PC-3 (cell line): ENCODE results near the gene RPL9. TPM values are rescaled to one million over a fixed set of nuclear protein-coding genes. Genes with fewer than 3 reads are reported as not detected.

Experiments
- ATAC-seq: fragments of 200-7000 bp; cut with Tn5 transposase; 2 replicates; pipeline ENCODE4 v1.9.1; 2020; ENCODE audit warnings: mild to moderate bottlenecking, moderate library complexity
- BruUV-seq: library from RNA; stranded (reverse); fragments of 400-500 nt; replicated peaks from 2 replicates; lab custom pipeline; 2021; lab: Mats Ljungman, UMichigan
- CTCF ChIA-PET: fragments of 300-600 bp; sonication (Branson Sonifier 250); formaldehyde crosslinking; loops from one replicate; lab custom pipeline; 2022; ENCODE audit warnings: antibody characterized with exemption; lab: Charles Lee
- POLR2A ChIA-PET: fragments of 300-600 bp; sonication (Branson Sonifier 250); formaldehyde crosslinking; loops from one replicate; lab custom pipeline; 2022; ENCODE audit warnings: antibody characterized with exemption; ENCODE audit not compliant: unreplicated experiment; lab: Charles Lee
- DNase-seq: peaks from one replicate; pipeline ENCODE4 v3.0.0-alpha.2; 2015
- H2AFZ ChIP-seq: fragments of 300-600 bp; sonication (generic); 2 replicates; pipeline ENCODE4 v1.6.0; 2016; ENCODE audit warnings: antibody characterized with exemption, low read length
- H3F3A ChIP-seq: fragments of 300-600 bp; sonication (generic); one replicate; pipeline ENCODE4 v1.6.0; 2017; ENCODE audit warnings: antibody characterized with exemption, low read length, control low read depth, mild to moderate bottlenecking; ENCODE audit not compliant: unreplicated experiment
- H3K27ac ChIP-seq: fragments of 300-600 bp; sonication (generic); 2 replicates; pipeline ENCODE4 v1.5.1; 2016; ENCODE audit warnings: mild to moderate bottlenecking, low read length
- H3K27me3 ChIP-seq: fragments of 300-600 bp; sonication (generic); 2 replicates; pipeline ENCODE4 v1.6.1; 2016; ENCODE audit warnings: low read length, mixed read lengths
- H3K36me3 ChIP-seq: fragments of 300-600 bp; sonication (generic); 2 replicates; pipeline ENCODE4 v1.6.1; 2016; ENCODE audit warnings: low read depth, mixed run types, low read length, mixed read lengths
- H3K4me1 ChIP-seq: fragments of 300-600 bp; sonication (generic); 2 replicates; pipeline ENCODE4 v1.5.1; 2016; ENCODE audit warnings: low read length; ENCODE audit not compliant: insufficient read depth
- H3K4me2 ChIP-seq: fragments of 300-600 bp; sonication (generic); 2 replicates; pipeline ENCODE4 v1.6.0; 2016; ENCODE audit warnings: low read length
- H3K4me3 ChIP-seq: fragments of 300-600 bp; sonication (generic); 2 replicates; pipeline ENCODE4 v1.5.1; 2016; ENCODE audit warnings: mild to moderate bottlenecking, low read length, mixed read lengths
- H3K79me2 ChIP-seq: fragments of 300-600 bp; sonication (generic); 2 replicates; pipeline ENCODE4 v1.6.1; 2017; ENCODE audit warnings: low read length, mixed read lengths
- H3K9ac ChIP-seq: fragments of 300-600 bp; sonication (generic); 2 replicates; pipeline ENCODE4 v1.6.0; 2016; ENCODE audit warnings: mild to moderate bottlenecking, low read length
- H3K9me2 ChIP-seq: fragments of 300-600 bp; sonication (generic); replicated peaks from 2 replicates; pipeline ENCODE4 v1.6.1; 2016; ENCODE audit warnings: mixed run types, low read length, mixed read lengths
- H3K9me3 ChIP-seq: fragments of 300-600 bp; sonication (generic); 2 replicates; pipeline ENCODE4 v1.6.1; 2016; ENCODE audit warnings: low read length, mixed read lengths
- H4K20me1 ChIP-seq: fragments of 300-600 bp; sonication (generic); 2 replicates; pipeline ENCODE4 v1.6.1; 2016; ENCODE audit warnings: low read length, mixed read lengths
- CTCF ChIP-seq: fragments of 300-600 bp; sonication (generic); conservative IDR thresholded peaks from 2 replicates; pipeline ENCODE4 v1.5.1; 2017; ENCODE audit warnings: antibody characterized with exemption, low read depth, mild to moderate bottlenecking, low read length
- EZH2 ChIP-seq: fragments of 300-600 bp; sonication (generic); IDR thresholded peaks from one replicate; pipeline ENCODE4 v1.6.1; 2017; ENCODE audit warnings: antibody characterized with exemption, mild to moderate bottlenecking, low read length; ENCODE audit not compliant: unreplicated experiment
- EZH2phosphoT487 ChIP-seq: fragments of 300-600 bp; sonication (generic); IDR thresholded peaks from 2 replicates; pipeline ENCODE4 v1.6.1; 2018; ENCODE audit warnings: mild to moderate bottlenecking, antibody characterized with exemption, low read length, borderline replicate concordance
- intact Hi-C: fragments of 100-400 bp; cut with micrococcal nuclease; formaldehyde crosslinking; loops from 2 replicates; pipeline ENCODE4 v1.9.0; 2023
- total RNA-seq: library from RNA; depleted of rRNA; stranded (reverse); fragments of >200 nt; gene quantifications from 2 replicates; pipeline ENCODE4 v1.2.3, GENCODE V29; 2014

RPL9 gene
- total RNA-seq, 1 experiment from 2014 or later = 1,298 TPM

- Histone ChIP-seq H3K27me3 (no peaks in the 10 kb centered on the region), H3K36me3 (no peaks in the 10 kb centered on the region; the same call in 1 of the 2 replicates), H3K4me2 (no peak overlapping the region), H3F3A (no peaks in the 10 kb centered on the region), H2AFZ (peak overlapping the region; percentile 49), H3K9ac (peak overlapping the region; percentile 23; the same call in 1 of the 2 replicates), H3K79me2 (no peaks in the 10 kb centered on the region), H3K4me3 (no peak overlapping the region), H3K4me1 (peaks cover 13% of the 10 kb centered on the region; the same call in 1 of the 2 replicates), H3K9me3 (no peaks in the 10 kb centered on the region), H4K20me1 (no peaks in the 10 kb centered on the region), H3K9me2 (no peaks in the 10 kb centered on the region), H3K27ac (no peak overlapping the region)
- ChIA-PET CTCF (interaction anchor here (0.5 to 1.6 kb wide), 5 partner anchors 58 to 364 kb away, joined by 3 to 6 read pairs (median 5); partner anchors contain the start of gene UGDH), POLR2A (interaction anchor here (0.5 to 0.6 kb wide), 2 partner anchors 10 to 169 kb away, joined by 3 to 12 read pairs; no protein-coding TSS in a partner anchor)
- intact Hi-C loops = loop anchor here (1.0 to 10.0 kb wide), 5 partner anchors 58 to 505 kb away; partner anchors contain the start of genes PDS5A, SMIM14 and UGDH
- peak; percentile 91 for ATAC-seq
- BruUV-seq = no TSS peak
- TF ChIP-seq CTCF (peak; percentile 97), EZH2 (no peak)
- peak; percentile 85 for DNase-seq
Observed at GRCh38 chr4:39469429-39470077, 10.8 kb upstream of the RPL9 start.

- no TSS peak for BruUV-seq
- ChIA-PET CTCF (no interaction called here), POLR2A (no interaction called here)
- no peak for TF ChIP-seq EZH2
- no peak for TF ChIP-seq CTCF
- TF ChIP-seq EZH2phosphoT487 = no peak
- no peaks in the 10 kb centered on the region; the same call in 1 of the 2 replicates for H3K36me3 ChIP-seq
- H3K27me3 ChIP-seq = no peaks in the 10 kb centered on the region
- H3K9me2 ChIP-seq = no peaks in the 10 kb centered on the region
- ATAC-seq (no peak), DNase-seq (no peak)
- H3K4me3 ChIP-seq = no peak overlapping the region
- H3K9me3 ChIP-seq = no peaks in the 10 kb centered on the region
- intact Hi-C loops = loop anchor here (5.0 to 10.0 kb wide), 2 partner anchors 60 to 507 kb away; partner anchors contain the start of genes PDS5A and UGDH
- no peaks in the 10 kb centered on the region for H3K79me2 ChIP-seq
- no peak overlapping the region for H3K9ac ChIP-seq
- H3K4me2 ChIP-seq = no peak overlapping the region
- H3K27ac ChIP-seq = no peak overlapping the region
- H4K20me1 ChIP-seq = no peaks in the 10 kb centered on the region
- peaks cover 13% of the 10 kb centered on the region; the same call in 1 of the 2 replicates for H3K4me1 ChIP-seq
- no peak overlapping the region for H2AFZ ChIP-seq
- no peaks in the 10 kb centered on the region for H3F3A ChIP-seq
Observed at GRCh38 chr4:39467464-39467863, 8.7 kb upstream of the RPL9 start.
